Activated CD4-positive, CD25-positive, alpha-beta regulatory T cell treated with anti-CD3 and anti-CD28 coated beads, Interleukin-2, amount 50 U/mL, for 24 hours (primary cell): Measurements from ENCODE around the gene ATP10B.

Experiments
- ATAC-seq, 2 donors: fragments of 150-1000 bp; cut with Tn5 transposase; one replicate each; pipeline ENCODE4 v1.10.0; 2021; ENCODE audit warnings: mild to moderate bottlenecking in 1 of 2, moderate library complexity in 1 of 2

The ATP10B gene

GRCh38 chr5:160675988-160676387 is 176.0 kb downstream of the ATP10B start:
- ATAC-seq: no peak

GRCh38 chr5:160674901-160675300 is 177.1 kb downstream of the ATP10B start:
- no peak for ATAC-seq

- no peak for ATAC-seq
These were observed 179.5 kb downstream of the ATP10B start for GRCh38 chr5:160672521-160672920.

GRCh38 chr5:160668356-160668755 is 183.7 kb downstream of the ATP10B start:
- no peak for ATAC-seq

- no peak for ATAC-seq
These were observed 184.9 kb downstream of the ATP10B start for GRCh38 chr5:160667160-160667559.

GRCh38 chr5:160665460-160665859 is 186.6 kb downstream of the ATP10B start:
- no peak for ATAC-seq

- no peak for ATAC-seq
These were observed 191.9 kb downstream of the ATP10B start for GRCh38 chr5:160660132-160660531.

GRCh38 chr5:160657622-160658458 is 194.2 kb downstream of the ATP10B start:
- peak in 1 of 2 donors; percentile 56 for ATAC-seq

- peak in 1 of 2 donors; percentile 51 for ATAC-seq
These were observed 194.9 kb downstream of the ATP10B start for GRCh38 chr5:160657068-160657507.

GRCh38 chr5:160655717-160656116 is 196.3 kb downstream of the ATP10B start:
- no peak for ATAC-seq

- ATAC-seq: no peak
These were observed 200.0 kb downstream of the ATP10B start for GRCh38 chr5:160651692-160652645.

- no peak for ATAC-seq
These were observed 202.7 kb downstream of the ATP10B start for GRCh38 chr5:160649304-160649703.

GRCh38 chr5:160646033-160646432 is 206.0 kb downstream of the ATP10B start:
- no peak for ATAC-seq

GRCh38 chr5:160643616-160644240 is 208.3 kb downstream of the ATP10B start:
- no peak for ATAC-seq

GRCh38 chr5:160641405-160641804 is 210.6 kb downstream of the ATP10B start:
- ATAC-seq: no peak

GRCh38 chr5:160640406-160640805 is 211.6 kb downstream of the ATP10B start:
- ATAC-seq: no peak

- ATAC-seq: no peak
These were observed 213.8 kb downstream of the ATP10B start for GRCh38 chr5:160638161-160638742.

- no peak for ATAC-seq
These were observed 214.5 kb downstream of the ATP10B start for GRCh38 chr5:160637357-160638090.

GRCh38 chr5:160635663-160636062 is 216.3 kb downstream of the ATP10B start:
- ATAC-seq: no peak

GRCh38 chr5:160635046-160635445 is 217.0 kb downstream of the ATP10B start:
- no peak for ATAC-seq

GRCh38 chr5:160629003-160629402 is 223.0 kb downstream of the ATP10B start:
- ATAC-seq: no peak

- ATAC-seq: no peak
These were observed 223.4 kb downstream of the ATP10B start for GRCh38 chr5:160628619-160628968.
